HG03025 (cell line): ENCODE data around the gene RSBN1L.
"Not testable (repeated sequence)": the region's sequence is repeated elsewhere in the genome, so short reads cannot be mapped to it uniquely, and the experiment has no call there.

Experiments
- ATAC-seq: cut with Tn5 transposase; IDR thresholded peaks from one replicate; pipeline ENCODE4 v1.9.1; 2021; ENCODE audit warnings: mild to moderate bottlenecking, moderate library complexity; ENCODE audit not compliant: unreplicated experiment, low FRiP score

The RSBN1L gene

DNA sequence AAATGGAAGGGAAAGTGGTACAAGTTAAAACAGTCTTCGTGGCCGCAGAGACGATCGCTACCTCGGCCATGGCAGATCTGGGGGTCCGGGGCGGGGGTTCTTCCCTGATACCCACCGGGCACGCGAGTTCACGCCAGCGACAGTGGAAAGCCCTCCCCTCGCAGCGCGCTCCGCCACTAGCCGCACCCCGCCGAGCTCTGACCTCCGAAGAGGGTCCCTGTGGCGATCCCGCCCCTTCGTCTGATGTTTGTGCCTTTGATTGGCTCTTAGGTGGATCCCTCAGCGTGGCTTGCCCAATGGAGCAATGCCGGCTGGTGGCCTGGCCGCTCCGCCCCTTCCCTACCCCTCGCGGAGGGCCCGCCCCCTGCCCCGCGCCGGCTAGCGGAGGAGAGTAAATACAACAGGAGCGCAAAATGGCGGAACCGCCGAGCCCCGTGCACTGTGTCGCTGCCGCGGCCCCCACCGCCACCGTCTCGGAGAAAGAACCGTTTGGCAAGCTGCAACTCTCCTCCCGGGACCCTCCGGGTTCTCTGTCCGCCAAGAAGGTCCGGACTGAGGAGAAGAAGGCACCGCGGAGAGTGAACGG, at the start of gene RSBN1L:
Gene RSBN1L (plus strand): TSS at position 403 of the 586 bp plus-strand sequence. CDS start 11 bp downstream, at position 414.
- ATAC-seq = peak; percentile 94

DNA sequence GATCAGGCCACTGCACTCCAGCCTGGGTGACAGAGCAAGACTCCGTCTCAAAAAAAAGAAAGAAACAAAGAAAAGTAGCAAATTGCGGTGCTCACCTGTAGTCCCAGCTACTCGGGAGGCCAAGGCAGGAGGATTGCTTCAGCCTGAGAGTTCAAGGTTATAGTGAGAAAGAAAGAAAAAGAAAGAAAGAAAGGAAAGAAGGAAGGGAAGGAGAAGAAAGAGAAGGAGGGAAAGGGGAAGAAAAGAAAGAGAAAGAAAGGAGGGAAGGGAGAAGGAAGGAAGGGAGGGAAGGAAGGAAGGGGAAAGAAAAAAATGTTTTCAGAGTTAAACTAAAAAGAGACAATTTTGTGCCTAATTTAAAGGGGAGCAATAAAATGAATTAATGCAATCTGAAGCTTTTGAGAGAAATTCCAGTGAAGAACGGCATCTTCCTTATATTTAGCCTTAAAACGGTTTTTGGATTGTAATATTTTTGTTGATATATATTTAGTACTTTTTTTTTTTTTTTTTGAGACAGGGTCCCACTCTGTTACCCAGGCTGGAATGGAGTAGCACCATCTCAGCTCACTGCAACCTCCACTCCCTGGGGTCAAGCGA, 47.4 kb upstream of the RSBN1L start:
- no peak for ATAC-seq

DNA sequence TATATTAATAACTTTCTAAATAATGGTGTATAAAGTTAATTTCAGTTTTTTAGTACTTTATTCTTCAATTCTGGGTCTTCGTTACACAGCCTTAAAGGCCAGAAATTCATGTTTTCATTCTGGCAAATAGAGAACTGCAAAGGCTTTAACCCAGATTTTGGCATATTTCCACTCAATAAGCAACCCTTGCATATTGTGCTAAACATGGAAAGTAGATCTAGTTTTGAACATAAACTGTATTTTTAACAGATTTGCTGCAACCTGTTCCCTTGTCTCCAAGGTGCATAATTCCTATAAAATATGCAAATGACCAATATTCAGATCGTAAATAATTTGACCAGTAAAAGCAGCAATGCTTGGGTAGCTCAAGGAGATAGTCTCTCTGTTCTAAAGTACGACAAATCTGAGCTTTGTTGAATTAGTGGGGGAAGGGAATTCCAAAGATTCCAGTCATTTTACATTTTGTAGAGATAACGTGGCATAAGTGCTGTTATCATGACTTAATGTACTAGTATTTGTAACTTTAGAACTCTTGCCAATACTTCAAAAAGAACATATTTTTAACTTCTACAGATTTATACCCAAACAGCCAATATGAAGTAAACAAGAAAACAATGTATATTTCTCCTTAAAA, 46.4 kb upstream of the RSBN1L start:
- ATAC-seq = no peak

DNA sequence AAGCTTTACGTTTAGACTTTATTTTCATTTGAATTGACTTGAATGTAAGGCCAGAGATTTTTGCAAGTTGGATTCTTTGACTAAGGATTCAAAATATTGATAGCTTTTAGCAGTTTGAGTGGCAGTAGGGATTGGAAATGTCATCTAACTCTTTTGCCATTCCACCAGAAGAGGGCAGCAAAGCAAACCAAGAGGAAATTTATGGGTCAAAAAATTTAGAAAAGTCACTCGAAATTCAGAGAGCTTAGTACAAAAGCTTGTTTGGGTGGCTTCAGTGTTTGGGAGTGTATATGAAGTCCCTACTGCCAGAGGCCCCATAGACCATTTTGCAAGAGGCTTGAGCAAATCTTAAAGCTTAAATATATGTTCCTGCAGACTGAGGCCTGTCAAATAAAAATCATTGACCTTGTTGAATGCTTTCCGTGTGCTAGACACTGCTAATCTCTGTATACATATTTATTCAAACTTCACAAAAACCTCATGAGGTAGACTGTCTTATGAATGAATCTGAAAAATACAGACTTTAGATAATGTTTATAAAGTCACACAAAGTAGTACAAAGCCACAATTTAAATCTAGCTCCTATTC, 44.6 kb upstream of the RSBN1L start:
- no peak for ATAC-seq

DNA sequence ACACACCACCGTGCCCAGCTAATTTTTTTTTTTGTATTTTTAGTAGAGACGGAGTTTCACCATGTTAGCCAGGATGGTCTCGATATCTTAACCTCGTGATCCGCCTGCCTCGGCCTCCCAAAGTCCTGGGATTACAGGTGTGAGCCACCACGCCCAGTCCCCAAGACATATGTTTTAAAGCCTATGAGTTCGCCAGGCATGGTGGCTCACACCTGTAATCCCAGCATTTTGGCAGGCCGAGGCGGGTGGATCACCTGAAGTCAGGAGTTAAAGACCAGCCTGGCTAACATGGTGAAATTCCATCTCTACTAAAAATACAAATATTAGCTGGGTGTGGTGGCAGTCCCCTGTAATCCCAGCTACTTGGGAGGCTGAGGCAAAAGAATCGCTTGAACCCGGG, 43.4 kb upstream of the RSBN1L start:
- ATAC-seq = not testable (repeated sequence)

DNA sequence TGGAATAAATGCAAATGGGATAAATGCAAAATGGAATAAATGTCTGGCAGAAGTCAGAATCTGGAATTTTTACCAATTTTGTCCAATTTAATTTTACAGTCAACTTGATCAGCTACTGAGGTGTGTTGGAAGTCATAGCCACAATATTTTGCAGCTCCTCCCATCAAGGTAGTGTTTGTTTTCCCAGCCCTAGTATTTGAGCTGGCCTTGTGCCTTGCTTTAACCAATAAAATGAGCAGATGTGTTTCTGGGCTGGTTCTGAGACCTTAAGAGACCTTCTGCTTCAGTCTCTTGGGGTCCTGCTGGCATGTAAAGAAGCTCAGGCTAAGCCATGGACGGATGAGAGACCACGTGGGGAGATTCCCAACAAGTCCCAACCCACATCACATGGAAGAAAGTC, 42.7 kb upstream of the RSBN1L start:
- no peak for ATAC-seq

DNA sequence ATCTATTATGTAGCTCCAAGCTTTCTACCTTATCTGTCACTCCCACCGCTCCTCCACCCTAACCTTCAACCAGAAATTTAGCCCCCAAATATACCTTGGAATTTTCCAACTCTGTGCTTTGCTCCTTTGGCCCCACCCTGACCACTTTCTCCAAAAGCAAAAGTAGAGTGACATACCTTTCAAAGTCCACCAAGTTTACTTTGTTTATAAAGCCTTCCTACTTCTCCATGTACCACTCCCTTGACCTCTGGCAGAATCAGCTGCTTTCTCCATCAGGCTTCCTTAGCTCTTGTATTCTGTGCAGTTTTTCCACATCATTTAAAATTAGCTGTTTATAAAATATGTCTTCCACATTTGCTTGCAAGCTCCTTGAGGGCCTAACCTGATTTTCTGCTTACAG, 40.9 kb upstream of the RSBN1L start:
- no peak for ATAC-seq

DNA sequence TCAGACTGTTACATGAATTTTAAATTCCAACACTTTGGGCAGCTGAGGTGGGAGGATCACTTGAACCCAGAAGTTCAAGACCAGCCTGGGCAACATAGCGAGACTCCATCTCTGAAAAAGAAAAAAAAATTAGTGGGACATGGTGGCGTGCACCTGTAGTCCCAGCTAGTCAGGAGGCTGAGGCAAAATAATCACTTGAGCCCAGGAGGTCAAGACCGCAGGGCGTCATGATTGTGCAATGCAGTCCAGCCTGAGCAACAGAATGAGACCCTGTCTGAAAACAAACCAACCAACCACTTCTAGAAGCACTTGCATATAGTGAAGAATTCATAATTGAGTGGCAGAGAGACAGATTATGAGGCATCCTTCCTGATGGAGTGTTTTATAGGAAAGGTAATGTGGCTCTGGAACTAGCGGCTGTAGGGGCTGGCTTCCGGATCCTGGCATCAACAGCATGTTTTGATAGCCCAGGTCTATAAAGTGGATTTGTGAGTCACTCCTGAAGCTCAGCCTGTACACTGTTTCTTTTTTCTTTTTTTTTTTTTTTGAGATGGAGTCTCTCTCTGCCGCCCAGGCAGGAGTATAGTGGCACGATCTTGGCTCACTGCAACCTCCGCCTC, 40.3 kb upstream of the RSBN1L start:
- no peak for ATAC-seq

DNA sequence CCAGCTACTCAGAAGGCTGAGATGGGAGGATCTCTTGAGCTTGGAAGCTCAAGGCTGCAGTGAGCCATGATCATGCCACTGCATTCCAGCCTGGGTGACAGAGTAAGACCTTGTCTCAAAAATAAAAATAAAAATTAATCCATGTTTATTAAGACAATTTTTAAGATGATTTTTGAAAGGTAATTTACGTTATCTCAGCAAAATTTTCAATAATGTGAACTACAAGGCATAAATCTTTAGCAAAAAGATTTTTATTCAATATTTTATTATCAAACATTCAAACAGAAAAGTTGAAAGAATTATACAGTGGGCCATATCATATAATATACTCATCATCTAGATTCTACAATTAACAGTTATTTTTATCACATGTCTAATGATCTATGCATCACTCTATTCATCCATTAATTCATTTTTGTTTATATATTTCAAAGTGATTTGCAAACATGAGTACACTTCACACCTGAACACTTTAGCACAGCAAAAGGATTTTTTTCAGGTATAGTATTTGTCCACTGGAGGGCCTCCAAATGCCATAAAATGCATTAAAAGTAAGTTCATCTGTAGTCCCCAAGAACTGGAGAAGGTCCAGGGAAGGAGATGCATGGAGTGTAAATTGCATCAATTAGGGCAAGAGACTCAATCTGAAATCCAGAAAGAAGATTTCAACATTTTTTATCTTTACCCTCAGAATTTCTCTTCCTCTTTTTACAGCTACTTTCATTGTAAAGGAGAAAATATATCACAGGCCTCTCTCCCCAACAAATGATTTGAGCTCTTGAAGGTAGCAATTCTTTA, 38.6 kb upstream of the RSBN1L start:
- no peak for ATAC-seq

DNA sequence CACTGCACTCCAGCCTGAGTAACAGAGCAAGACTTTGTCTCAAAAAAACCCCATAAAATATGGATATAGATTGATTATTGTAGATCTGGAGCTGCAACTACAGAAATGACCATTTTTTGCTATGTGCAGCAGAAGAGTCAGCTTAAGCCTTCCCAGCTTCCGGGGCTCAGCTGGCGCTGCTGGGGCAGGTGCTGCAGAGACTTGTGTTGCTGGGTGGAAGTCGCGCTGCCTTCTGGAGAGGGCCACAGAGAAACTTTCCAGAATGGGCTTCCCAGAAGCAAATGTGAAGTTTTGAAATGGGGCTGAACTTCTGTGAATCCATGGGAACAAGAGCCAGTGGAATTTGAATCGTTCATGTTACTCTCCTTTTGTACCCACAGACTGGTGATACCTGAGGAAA, 37.3 kb upstream of the RSBN1L start:
- ATAC-seq = no peak

DNA sequence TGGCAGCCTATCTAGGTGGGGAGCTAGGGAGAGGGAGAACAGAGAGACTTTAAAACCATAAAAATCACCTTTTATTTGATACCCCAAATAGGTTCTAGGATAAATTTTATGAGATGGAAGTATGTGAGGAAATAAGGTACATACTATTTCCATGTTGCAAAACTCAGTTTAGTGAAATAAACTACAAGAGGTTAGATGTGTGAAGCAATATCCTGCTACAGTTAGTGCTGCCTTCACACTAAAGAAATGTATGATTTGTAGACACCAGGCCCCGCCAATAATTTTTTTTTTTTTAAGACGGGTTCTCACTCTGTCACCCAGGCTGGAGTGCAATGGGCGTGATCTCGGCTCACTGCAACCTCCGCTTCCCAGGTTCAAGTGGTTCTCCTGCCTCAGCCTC, 34.4 kb upstream of the RSBN1L start:
- ATAC-seq = no peak

DNA sequence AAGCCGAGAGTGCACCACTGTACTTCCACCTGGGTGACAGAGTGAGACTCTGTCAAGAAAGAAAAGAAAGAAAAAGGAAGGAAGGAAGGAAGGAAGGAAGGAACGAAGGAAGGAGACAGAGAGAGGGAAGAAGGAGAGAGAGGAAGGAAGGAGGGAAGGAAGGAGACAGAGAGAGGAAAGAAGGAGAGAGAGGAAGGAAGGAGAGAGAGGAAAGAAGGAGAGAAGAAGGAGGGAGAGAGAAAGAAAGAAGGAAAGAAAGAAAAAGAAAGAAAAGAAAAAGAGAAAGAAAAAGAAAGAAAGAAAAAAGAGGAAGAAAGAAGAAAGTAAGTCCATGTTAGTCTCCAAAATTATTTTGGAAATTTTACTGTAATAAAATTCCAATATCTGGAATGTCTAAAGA, 33.4 kb upstream of the RSBN1L start:
- no peak for ATAC-seq

DNA sequence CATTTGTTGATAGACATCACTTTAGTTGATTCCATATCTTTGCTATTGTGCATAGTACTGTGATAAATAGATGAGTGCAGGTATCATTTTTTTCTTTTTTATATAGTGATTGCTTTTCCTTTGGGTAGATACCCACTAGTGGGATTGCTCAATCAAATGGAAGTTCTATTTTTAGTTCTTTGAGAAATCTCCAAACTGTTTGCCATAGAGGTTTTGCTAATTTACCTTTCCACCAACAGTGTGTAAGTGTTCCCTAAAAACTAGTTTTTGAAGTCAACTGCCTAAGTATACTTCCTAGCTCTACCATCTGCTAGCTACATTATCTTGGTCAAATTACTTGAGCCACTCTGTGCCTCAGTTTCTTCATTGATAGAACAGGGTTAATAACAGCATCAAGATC, 31.5 kb upstream of the RSBN1L start:
- no peak for ATAC-seq

DNA sequence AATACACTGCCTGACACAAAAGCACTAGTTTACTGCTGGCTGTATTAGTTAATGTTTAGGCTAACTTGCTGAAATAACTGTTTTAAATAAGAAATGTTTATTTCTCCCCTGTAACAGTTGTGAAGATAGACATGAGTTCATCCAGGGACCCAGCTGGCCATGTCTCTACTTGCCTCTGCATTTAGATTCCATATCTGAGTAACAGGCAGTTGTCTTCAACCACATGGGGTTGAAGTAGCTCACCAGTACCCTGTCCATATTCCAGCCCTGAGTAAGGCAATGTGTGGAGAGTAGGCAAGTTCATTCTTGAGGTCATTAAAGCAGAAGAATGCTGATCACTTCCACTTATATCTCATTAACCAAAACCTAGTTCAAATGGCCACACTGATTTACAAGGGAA, 31.1 kb upstream of the RSBN1L start:
- ATAC-seq = no peak

DNA sequence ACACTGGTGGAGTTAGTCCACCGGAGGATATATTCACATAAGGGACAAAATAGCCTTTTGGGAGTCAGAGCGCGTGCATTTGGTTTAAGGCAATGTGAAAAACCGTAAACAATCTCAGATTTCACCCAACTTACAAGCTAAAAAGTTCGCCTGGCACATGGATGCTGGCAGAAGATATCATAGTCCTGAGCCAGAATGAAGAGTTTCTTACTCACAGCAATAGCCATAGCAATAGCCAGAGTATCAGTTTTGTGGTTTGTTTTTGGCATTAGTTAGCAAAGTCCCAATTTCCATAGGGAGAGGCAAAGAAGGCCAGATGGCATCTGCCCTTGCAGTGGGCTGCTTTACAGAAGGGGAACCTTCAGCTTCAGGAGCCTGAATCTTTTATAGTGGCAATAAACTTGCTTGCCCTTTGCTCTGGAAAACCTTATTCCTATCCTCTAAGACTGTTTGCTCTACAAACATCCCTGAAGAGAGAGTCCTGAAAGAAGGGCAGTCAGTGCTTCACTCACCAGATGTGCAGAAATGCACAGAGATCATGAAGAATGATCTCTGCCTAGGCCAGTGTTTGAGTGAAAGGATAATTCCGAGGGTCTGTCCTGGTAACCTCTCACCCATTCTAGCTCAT, 28.7 kb upstream of the RSBN1L start:
- no peak for ATAC-seq

DNA sequence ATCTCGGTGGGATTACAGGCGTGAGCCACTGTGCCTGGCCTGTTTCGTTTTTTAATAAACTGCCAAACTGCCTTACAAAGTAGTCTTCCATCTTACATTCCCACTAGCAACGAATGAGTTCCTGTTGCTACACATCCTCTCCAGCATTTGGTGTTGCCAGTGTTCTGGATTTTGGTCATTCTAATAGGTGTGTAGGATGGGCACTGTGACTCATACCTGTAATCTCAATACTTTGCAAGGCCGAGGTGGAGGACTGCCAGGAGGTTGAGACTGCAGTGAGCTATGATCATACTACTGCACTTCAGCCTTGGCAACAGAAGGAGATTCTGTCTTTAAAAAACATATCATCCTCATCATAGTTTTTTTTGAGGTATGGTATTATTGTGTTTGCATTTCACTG, 21.4 kb upstream of the RSBN1L start:
- ATAC-seq = no peak

DNA sequence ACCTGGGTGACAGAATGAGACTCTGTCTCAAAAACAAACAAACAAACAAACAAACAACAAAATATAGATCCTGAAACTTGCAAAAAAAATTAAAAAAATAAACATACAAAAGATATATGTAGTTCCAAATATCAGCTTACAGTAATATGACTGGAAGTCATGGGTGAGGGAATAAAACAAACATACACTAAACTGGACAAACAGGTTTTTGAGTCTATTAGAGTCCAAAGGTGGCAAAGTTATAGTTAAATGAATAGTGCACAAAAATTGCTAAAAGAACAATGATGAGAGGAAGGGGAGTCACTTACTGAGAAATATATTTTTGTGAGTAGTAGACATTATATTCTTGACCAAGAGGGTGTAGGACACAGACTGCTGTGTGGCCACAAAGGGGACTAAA, 16.7 kb upstream of the RSBN1L start:
- ATAC-seq = no peak

DNA sequence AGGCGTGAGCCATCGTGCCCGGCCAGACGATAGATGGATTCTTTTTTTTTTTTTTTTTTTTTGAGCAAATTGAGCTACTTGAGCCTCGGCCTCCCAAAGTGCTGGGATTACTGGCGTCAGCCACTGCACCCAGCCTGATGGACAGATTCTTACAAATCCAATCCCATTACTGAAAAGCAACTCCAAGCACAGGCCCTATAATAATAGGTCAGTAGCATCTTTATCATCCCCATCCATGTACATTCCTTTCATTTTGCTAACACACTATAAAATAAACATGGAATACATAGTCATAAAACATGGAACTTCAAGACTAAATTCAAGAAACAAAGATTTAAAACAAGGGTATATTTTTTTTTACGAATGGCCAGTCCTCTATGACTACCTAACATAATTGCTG, 16.0 kb upstream of the RSBN1L start:
- ATAC-seq = no peak

DNA sequence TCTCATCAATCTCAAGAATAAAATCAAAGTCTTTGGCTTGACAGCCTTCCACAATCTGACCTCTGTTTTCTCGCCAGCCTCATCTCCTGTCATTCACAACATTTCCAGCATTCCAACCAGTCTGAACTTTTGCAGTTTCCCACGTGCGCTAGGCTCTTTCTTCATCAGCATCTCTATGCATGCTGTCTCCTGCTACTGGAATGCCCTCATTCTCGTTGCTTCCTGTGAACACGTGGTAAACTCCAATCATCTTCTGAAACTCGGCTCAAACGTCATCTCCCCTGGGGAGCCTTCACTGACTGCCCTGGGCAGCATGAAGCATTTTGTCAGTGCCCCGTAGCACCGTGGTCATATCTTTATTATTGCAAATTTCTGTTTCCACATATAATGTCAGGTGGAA, 12.2 kb upstream of the RSBN1L start:
- no peak for ATAC-seq

DNA sequence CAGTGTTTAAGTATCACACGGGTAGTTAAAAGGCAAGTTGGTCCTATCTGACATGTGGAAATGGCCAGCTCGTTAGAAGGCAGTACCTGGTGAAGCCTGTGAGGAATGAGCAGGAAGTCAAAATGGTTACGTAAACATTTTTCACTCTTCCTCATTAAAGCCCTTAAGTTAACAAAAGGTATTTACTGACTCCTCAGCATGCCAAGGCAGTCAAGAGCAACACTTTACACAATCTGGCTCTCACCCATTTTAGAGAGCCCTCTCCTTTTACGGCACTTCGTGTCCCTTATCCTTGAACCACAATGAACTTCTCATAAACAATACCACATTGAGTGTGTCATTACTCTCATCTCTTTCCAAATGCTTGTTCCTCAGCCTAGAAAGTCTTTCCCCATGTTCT, 11.0 kb upstream of the RSBN1L start:
- ATAC-seq = no peak
